ENCODE results near the gene LACTB.

GRCh38 chr15:63157118-63157843 lies 35.6 kb downstream of the LACTB start, which contains the start of gene RPS27L:
- TF ChIP-seq CTCF (conservative IDR thresholded peaks at IDR 0.05 in 1 of 2, IDR thresholded peaks at IDR 0.05 in 1 of 2; ENCODE audit: low read depth in 1 of 2, low read length in 2 of 2): no peak
- no peak for TF ChIP-seq EZH2 (IDR thresholded peaks at IDR 0.05; ENCODE audit: low read length, missing control alignments)

All from fibroblast of lung (primary cell).